NCI-H526 (cell line): Measurements from ENCODE around the gene OR4F6.

Experiments used
- DNase-seq, 2 experiments: peaks; one replicate each; lab custom pipeline; 2025; lab: John Stamatoyannopoulos, UW

Gene OR4F6

DNA sequence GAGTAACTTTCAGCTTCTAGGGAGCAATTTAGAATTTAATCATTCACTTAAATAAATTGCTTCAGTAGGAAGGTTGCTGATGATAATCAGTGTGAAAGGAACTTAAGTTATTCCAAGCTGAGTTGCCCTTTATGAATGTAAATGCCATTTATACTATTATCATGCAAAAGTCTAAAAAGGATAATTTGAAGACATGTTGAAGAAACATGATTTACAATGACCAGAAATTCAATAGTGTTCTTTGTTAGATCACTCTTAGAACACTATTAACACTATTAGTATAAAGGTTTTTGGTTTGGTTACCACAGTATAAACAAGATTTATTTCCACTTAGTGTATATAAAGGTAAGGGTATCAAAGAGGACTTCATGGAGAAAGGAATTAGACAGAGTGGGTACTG is 1.6 kb downstream of the OR4F6 start:
- DNase-seq, result no peak

DNA sequence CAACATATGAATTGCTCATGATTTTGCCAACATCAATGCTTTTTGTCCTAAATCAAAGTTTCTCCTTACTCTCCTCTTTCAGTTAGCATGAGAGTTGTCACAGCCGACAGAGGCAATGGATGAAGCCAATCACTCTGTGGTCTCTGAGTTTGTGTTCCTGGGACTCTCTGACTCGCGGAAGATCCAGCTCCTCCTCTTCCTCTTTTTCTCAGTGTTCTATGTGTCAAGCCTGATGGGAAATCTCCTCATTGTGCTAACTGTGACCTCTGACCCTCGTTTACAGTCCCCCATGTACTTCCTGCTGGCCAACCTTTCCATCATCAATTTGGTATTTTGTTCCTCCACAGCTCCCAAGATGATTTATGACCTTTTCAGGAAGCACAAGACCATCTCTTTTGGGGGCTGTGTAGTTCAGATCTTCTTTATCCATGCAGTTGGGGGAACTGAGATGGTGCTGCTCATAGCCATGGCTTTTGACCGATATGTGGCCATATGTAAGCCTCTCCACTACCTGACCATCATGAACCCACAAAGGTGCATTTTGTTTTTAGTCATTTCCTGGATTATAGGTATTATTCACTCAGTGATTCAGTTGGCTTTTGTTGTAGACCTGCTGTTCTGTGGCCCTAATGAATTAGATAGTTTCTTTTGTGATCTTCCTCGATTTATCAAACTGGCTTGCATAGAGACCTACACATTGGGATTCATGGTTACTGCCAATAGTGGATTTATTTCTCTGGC is 2.5 kb downstream of the OR4F6 start:
- no peak for DNase-seq

DNA sequence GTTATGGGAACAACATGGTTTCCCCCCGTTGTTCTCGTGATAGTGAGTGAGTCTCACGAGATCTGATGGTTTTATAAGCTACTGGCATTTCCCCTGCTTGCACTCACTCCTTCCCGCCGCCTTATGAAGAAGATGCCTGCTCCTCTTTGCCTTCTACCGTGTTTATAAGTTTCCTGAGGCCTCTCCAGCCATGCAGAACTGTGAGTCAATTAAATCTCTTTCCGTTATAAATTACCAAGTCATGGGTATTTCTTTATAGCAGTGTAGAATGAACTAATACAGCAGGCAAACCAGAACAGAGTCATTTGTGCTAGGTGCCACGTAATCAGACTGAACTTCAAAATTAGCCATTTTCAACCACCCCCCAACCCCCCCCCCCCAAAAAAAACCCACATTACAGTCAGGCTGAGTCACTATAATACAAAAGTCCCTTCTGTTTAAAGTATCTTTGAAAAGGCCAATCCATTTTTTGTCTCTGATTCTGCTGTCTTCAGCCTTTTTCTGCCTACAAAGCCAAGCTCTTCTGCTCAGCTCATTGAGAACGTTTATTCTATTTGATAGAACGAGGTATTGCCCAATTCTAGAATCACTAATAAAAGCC is 4.1 kb downstream of the OR4F6 start:
- DNase-seq, result no peak

- no peak for DNase-seq
These were observed 4.9 kb downstream of the OR4F6 start for GRCh38 chr15:101808201-101808600.

DNA sequence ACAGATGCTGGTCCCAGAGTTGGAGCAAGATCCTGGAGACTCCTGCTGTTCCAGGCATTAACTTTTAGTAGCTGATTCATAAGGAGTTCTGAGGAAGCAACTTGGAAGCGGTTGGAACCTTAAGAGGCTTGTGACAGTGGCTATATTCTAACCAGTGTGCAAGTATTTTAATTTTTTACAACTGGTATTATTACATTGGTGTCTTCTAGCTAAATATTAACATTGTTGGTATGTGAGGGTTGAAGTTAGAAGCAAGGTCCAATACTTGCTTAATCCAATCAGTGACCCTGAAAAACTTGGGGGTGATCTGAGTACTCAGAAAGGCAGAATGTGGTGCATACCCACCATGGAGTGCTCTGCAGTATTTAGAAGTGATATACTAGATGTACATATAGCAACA is 7.1 kb downstream of the OR4F6 start:
- no peak for DNase-seq

DNA sequence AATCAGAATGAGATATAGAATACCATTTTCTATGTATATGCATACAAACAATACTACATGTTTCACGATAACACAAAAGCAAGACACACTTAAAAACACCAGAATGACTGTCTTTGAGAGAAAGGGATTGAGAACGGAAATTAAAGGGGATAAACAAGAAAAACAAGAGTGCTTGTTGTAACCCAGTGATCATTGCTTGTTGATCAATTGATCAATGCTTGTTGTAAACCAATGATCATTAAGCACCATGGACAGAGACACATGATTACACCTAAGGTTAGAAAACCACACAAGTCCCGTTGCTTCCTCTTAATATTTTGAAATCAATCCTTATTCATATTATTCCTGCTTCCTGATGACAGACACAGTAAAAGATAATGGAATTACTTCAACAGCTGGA is 7.6 kb downstream of the OR4F6 start:
- no peak for DNase-seq

GRCh38 chr15:101811902-101812301 is 8.6 kb downstream of the OR4F6 start, which contains the start of gene OR4F15:
OR4F15 (plus strand) TSS chr15:101812202; CDS start chr15:101818187, 5,985 bp downstream.
- DNase-seq, result no peak

- no peak for DNase-seq
These were observed 10.7 kb downstream of the OR4F6 start for GRCh38 chr15:101813803-101814534.

DNA sequence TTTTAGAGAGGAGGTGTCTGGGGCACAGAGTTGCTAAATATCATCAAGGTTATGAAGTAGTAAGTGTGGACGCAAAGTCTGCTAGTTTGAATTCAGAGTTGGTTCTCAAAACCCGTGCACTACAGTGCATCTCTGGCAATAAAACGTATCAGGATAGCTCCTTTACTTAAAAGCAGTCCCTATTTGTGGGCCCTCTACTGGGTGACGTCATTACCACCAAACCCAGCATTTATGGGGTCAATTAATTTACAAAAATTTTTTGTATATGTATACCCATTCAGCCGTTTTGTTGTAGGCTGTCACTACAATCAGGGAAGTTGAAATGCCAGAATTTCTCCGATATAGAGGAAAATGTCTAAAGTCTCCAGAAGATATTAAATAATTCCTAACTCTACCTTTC is 17.5 kb downstream of the OR4F6 start:
- DNase-seq, result no peak

GRCh38 chr15:101827257-101827656 is 23.9 kb downstream of the OR4F6 start:
- no peak for DNase-seq

GRCh38 chr15:101828774-101829173 is 25.5 kb downstream of the OR4F6 start:
- DNase-seq, result no peak

- DNase-seq, result no peak
These were observed 38.3 kb downstream of the OR4F6 start for GRCh38 chr15:101841656-101842055.

DNA sequence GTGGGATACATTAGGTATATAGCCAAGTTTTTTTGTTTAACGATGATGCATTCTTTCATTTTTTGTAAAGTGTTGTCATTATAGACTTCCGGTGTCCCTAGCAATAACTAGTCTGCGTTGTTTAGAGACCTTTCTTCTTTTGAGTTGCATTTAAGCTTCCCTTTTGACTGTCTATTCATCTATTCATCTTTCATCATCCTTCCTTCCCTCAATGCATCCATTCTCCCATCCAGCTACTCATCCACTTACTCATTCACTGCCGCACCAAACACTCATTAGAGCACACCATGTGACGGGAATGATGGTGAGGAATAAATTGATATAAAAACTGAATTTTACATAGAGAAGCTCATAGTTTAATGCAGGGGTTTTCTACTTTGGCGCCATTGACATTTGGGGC is 41.6 kb downstream of the OR4F6 start:
- DNase-seq, result no peak

DNA sequence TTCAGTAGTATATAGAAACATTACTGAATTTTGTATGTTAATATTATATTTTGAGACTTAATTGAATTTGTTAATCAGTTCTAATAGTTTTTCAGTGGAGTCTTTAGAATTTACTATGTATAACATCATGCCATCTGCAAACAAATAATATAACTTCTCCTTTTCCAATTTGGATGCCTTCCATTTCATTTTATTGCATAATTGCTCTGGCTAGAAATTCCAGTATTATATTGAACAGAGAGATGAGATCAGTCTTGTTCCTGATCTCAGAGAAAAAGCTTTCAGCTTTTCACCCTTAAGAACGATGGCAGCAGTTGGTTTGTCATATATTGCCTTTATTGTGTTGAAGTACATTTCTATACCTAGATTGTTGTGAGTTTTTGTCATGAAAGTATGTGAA is 49.0 kb downstream of the OR4F6 start:
- DNase-seq, result no peak
